Omental fat pad (tissue), 4 donors: ENCODE data around the gene SLC25A53. TPM values are rescaled to one million over a fixed set of nuclear protein-coding genes. Genes with fewer than 3 reads are reported as not detected.

Source experiments
- ATAC-seq: fragments of 150-250 bp; one replicate; pipeline ENCODE4 v1.9.1; 2016; ENCODE audit warnings: mild to moderate bottlenecking, moderate library complexity; ENCODE audit not compliant: low FRiP score
- DNase-seq: peaks from one replicate; pipeline ENCODE4 v3.0.0-alpha.2; 2019; ENCODE audit warnings: low spot score
- total RNA-seq, 4 donors: library from RNA; depleted of rRNA; stranded (reverse); fragments of >200 nt; gene quantifications; one replicate each; pipeline ENCODE4 v1.1.0, GENCODE V29; 2016
- TF ChIP-seq, protein P1 (sequence below), 3 donors: fragments of 450-650 bp; IDR thresholded peaks; one replicate each; pipeline ENCODE4 v1.5.1; 2016 to 2017; ENCODE audit warnings: antibody characterized with exemption in 3 of 3, mild to moderate bottlenecking in 3 of 3, moderate library complexity in 2 of 3

The SLC25A53 gene
- total RNA-seq, 4 donors from 2014 or later = 12.9 to 19.9 (median 16.8) TPM

DNA sequence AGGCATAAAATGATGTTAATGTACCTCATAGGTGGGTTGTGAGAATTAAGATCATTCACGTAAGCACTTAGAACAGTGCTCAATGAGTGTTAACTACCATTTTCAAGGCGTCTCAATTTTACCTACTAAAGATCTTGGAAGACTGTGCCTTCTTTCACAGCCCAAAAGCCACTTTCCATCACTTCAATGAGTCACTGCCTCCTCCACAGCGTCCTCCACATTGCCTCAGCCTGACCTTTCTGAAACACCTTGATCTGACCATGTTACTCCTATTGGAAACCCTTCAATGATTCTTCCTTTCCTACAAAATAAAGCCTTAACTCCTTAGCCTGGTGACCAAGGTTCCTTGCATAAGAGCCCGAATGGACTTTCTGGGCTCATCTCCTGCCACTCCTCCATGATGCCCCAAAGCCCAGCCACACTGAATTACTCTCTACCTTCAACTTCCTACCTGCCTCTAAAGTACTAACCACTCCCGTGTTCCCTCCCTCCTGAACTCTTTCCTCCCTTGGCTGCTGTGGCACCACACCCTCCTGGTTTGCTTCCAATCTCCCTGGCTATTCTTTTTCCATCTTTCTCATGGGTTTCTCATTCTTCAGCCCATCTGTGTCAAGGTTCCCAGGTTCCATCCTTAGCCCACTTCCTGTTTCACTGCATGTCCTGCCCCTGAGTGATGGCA lies 22.1 kb downstream of the SLC25A53 start:
- TF ChIP-seq, protein P1, sequence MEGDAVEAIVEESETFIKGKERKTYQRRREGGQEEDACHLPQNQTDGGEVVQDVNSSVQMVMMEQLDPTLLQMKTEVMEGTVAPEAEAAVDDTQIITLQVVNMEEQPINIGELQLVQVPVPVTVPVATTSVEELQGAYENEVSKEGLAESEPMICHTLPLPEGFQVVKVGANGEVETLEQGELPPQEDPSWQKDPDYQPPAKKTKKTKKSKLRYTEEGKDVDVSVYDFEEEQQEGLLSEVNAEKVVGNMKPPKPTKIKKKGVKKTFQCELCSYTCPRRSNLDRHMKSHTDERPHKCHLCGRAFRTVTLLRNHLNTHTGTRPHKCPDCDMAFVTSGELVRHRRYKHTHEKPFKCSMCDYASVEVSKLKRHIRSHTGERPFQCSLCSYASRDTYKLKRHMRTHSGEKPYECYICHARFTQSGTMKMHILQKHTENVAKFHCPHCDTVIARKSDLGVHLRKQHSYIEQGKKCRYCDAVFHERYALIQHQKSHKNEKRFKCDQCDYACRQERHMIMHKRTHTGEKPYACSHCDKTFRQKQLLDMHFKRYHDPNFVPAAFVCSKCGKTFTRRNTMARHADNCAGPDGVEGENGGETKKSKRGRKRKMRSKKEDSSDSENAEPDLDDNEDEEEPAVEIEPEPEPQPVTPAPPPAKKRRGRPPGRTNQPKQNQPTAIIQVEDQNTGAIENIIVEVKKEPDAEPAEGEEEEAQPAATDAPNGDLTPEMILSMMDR (IDR thresholded peaks at IDR 0.05) = no peak
- ATAC-seq (no peak), DNase-seq (no peak)

DNA sequence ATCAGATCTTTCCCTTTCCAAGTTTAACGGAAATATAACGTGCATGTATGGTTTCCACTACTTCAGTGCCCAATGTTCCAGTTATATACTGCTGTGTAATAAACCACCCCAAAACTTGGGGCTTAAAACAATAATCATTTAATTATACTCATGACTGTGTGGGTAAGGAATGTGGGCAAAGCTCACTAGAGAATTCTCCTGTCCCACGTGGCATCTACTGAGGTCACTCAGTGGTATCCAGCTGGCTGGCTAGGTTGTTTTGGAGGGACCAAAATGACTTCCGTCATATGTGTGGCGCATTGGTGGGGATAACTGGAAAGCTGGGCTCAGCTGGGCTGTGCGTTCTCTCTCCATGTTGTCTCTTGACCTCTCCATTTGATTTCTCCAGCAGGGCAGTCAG lies 26.0 kb downstream of the SLC25A53 start:
- ATAC-seq (no peak), DNase-seq (no peak)
- TF ChIP-seq, protein P1 (IDR thresholded peaks at IDR 0.05) = no peak

GRCh38 chrX:104126856-104127255 lies 30.0 kb downstream of the SLC25A53 start:
- TF ChIP-seq, protein P1 (IDR thresholded peaks at IDR 0.05) = no peak
- DNase-seq (no peak), ATAC-seq (no peak)

- no peak for ATAC-seq
- TF ChIP-seq, protein P1 (IDR thresholded peaks at IDR 0.05) = no peak
Observed at GRCh38 chrX:104122829-104123228, 34.0 kb downstream of the SLC25A53 start.

GRCh38 chrX:104118765-104119164 lies 38.0 kb downstream of the SLC25A53 start:
- DNase-seq = no peak
- TF ChIP-seq, protein P1 (IDR thresholded peaks at IDR 0.05) = no peak
- ATAC-seq = no peak

More at GRCh38 chrX:104122829-104123228, 34.0 kb downstream of the SLC25A53 start:
- no peak for DNase-seq

DNA sequence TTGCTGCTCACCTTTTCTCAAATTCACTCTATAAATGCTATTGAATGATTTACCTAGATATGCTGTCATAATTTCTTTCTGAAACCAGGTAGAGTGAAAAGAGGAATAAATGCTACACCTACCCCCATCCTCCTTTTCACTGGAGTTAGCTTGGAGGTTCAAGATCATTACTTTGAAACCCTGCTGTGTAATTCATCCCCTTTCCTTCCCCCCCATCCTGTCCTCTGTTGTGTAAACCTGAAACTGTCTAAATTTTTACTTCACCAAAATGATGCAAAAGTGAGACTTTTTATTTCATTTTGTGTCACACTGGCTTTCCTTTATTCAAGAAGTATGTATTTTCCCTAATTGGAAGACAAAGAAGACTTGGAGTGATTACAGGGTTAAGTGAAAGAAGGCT lies 39.0 kb downstream of the SLC25A53 start:
- TF ChIP-seq, protein P1 (IDR thresholded peaks at IDR 0.05) = no peak
- DNase-seq = no peak
- ATAC-seq = no peak
